Body of pancreas (tissue), 4 donors: ENCODE data around the gene ZNF584.

Experiments used
- POLR2A ChIP-seq, 3 donors: fragments of 450-650 bp; IDR thresholded peaks; one replicate each; pipeline ENCODE4 v1.6.1; 2016; ENCODE audit warnings: antibody characterized with exemption in 3 of 3, mild to moderate bottlenecking in 2 of 3
- TF ChIP-seq, protein P1 (sequence below), 7 experiments: fragments of 450-650 bp in 4 of 7; fragments of 200-600 bp in 3 of 7; sonication (generic) in 3 of 7; IDR thresholded peaks; one replicate each; pipeline ENCODE4 v1.5.1; 2016 to 2019; ENCODE audit warnings: antibody characterized with exemption in 7 of 7

- TF ChIP-seq, protein P1, sequence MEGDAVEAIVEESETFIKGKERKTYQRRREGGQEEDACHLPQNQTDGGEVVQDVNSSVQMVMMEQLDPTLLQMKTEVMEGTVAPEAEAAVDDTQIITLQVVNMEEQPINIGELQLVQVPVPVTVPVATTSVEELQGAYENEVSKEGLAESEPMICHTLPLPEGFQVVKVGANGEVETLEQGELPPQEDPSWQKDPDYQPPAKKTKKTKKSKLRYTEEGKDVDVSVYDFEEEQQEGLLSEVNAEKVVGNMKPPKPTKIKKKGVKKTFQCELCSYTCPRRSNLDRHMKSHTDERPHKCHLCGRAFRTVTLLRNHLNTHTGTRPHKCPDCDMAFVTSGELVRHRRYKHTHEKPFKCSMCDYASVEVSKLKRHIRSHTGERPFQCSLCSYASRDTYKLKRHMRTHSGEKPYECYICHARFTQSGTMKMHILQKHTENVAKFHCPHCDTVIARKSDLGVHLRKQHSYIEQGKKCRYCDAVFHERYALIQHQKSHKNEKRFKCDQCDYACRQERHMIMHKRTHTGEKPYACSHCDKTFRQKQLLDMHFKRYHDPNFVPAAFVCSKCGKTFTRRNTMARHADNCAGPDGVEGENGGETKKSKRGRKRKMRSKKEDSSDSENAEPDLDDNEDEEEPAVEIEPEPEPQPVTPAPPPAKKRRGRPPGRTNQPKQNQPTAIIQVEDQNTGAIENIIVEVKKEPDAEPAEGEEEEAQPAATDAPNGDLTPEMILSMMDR (IDR thresholded peaks at IDR 0.05), result no peak
- no peak for TF ChIP-seq POLR2A (IDR thresholded peaks at IDR 0.05)
Measured at GRCh38 chr19:58374200-58374599, 34.2 kb upstream of the ZNF584 start.
